Upper lobe of left lung (tissue), 6 donors: Measurements from ENCODE around the gene SEZ6L. TPM values are rescaled to one million over a fixed set of nuclear protein-coding genes. Genes with fewer than 3 reads are reported as not detected.

Experiments
- ATAC-seq, 2 donors: fragments of 200-7000 bp; cut with Tn5 transposase; one replicate each; pipeline ENCODE4 v1.9.1; 2022; ENCODE audit warnings: mild to moderate bottlenecking in 2 of 2, moderate library complexity in 2 of 2; ENCODE audit not compliant: low FRiP score in 2 of 2
- DNase-seq, 2 donors: peaks; one replicate each; pipeline ENCODE4 v3.0.0-alpha.2; 2019 to 2020
- H3K27ac ChIP-seq, 4 donors: fragments of 200-600 bp; sonication (generic); one replicate each; pipeline ENCODE4 v1.5.1; 2016 to 2019
- H3K27me3 ChIP-seq, 4 donors: fragments of 200-600 bp; sonication (generic); one replicate each; pipeline ENCODE4 v1.5.1; 2017 to 2019
- H3K36me3 ChIP-seq, 4 donors: fragments of 200-600 bp; sonication (generic); one replicate each; pipeline ENCODE4 v1.5.1; 2016 to 2019
- H3K4me1 ChIP-seq, 4 donors: fragments of 200-600 bp; sonication (generic); one replicate each; pipeline ENCODE4 v1.5.1; 2018 to 2019
- H3K4me3 ChIP-seq, 4 donors: fragments of 200-600 bp; sonication (generic); one replicate each; pipeline ENCODE4 v1.5.1; 2017 to 2019; ENCODE audit warnings: mild to moderate bottlenecking in 2 of 4, moderate library complexity in 1 of 4
- H3K9me3 ChIP-seq, 4 donors: fragments of 200-600 bp; sonication (generic); one replicate each; pipeline ENCODE4 v1.5.1; 2018 to 2019
- CTCF ChIP-seq, 6 experiments: fragments of 450-650 bp in 4 of 6; fragments of 200-600 bp in 2 of 6; sonication (generic) in 2 of 6; IDR thresholded peaks; one replicate each; pipeline ENCODE4 v1.5.1; 2016 to 2019; ENCODE audit warnings: antibody characterized with exemption in 6 of 6
- EP300 ChIP-seq, 4 donors: sonication (generic); formaldehyde crosslinking; IDR thresholded peaks; one replicate each; pipeline ENCODE4 v1.5.1; 2017; ENCODE audit warnings: antibody characterized with exemption in 4 of 4, control low read depth in 2 of 4
- POLR2A ChIP-seq, 4 donors: fragments of 450-650 bp; IDR thresholded peaks; one replicate each; pipeline ENCODE4 v1.5.1; 2016 to 2017; ENCODE audit warnings: antibody characterized with exemption in 4 of 4, mild to moderate bottlenecking in 2 of 4
- POLR2AphosphoS5 ChIP-seq, 2 donors: sonication (generic); formaldehyde crosslinking; IDR thresholded peaks; one replicate each; pipeline ENCODE4 v1.5.1; 2017; ENCODE audit warnings: antibody characterized with exemption in 2 of 2
- WGBS, 2 donors: methylation state at CpG; one replicate each; pipeline ENCODE4 v1.1.5; 2017 to 2018; 5-methylcytosine and 5-hydroxymethylcytosine counted together
- total RNA-seq, 6 donors: library from RNA; depleted of rRNA in 4 of 6; stranded (reverse); fragments of >200 nt in 4 of 6; gene quantifications; one replicate each; pipeline versions ENCODE4 v1.1.0 to v1.2.1, GENCODE V29; 2016 to 2021
- donor health status: DM: no; HTN: no; CAD: no; lungs with moderate emphysema.
- donor health status: DM: no; HTN: yes; CAD: no; lungs with severe emphysema.

Gene SEZ6L
- total RNA-seq, 6 donors from 2014 or later, result 0.06 to 1.2 (median 0.24) TPM; not detected in 3

GRCh38 chr22:26127556-26127955, 41.7 kb upstream of the SEZ6L start:
- ATAC-seq (no peak), DNase-seq (no peak)
- Histone ChIP-seq H3K4me3 (no peak overlapping the region), H3K27ac (no peak overlapping the region), H3K9me3 (no peaks in the 10 kb centered on the region), H3K27me3 (peaks cover 0 to 3% (median 0%) of the 10 kb centered on the region in 4 donors), H3K4me1 (no peaks in the 10 kb centered on the region), H3K36me3 (no peaks in the 10 kb centered on the region)
- WGBS, 2 donors, result 66 to 70% methylated on average over 4 of the region's 4 CpGs
- TF ChIP-seq POLR2A (IDR thresholded peaks at IDR 0.05), result no peak
- no peak for TF ChIP-seq POLR2AphosphoS5 (IDR thresholded peaks at IDR 0.05)
- TF ChIP-seq EP300 (IDR thresholded peaks at IDR 0.05), result no peak

- DNase-seq (no peak), ATAC-seq (no peak)
- H3K4me1 ChIP-seq, result no peaks in the 10 kb centered on the region
- 45 to 57% methylated on average over 7 to 10 of the region's 10 CpGs for WGBS, 2 donors
- H3K4me3 ChIP-seq, result no peak overlapping the region
- TF ChIP-seq POLR2AphosphoS5 (IDR thresholded peaks at IDR 0.05), result no peak
- TF ChIP-seq CTCF (IDR thresholded peaks at IDR 0.05), result no peak
- no peak for TF ChIP-seq EP300 (IDR thresholded peaks at IDR 0.05)
- no peak for TF ChIP-seq POLR2A (IDR thresholded peaks at IDR 0.05)
- H3K27ac ChIP-seq, result no peak overlapping the region
- H3K36me3 ChIP-seq, result no peaks in the 10 kb centered on the region
- no peaks in the 10 kb centered on the region for H3K9me3 ChIP-seq
- H3K27me3 ChIP-seq, result no peaks in the 10 kb centered on the region
Measured at GRCh38 chr22:26131589-26132154, 37.6 kb upstream of the SEZ6L start.

- no peaks in the 10 kb centered on the region for H3K36me3 ChIP-seq
- no peak overlapping the region for H3K4me3 ChIP-seq
- TF ChIP-seq EP300 (IDR thresholded peaks at IDR 0.05) (no peak), POLR2AphosphoS5 (IDR thresholded peaks at IDR 0.05) (no peak), POLR2A (IDR thresholded peaks at IDR 0.05) (no peak), CTCF (IDR thresholded peaks at IDR 0.05) (no peak)
- H3K27ac ChIP-seq, result no peak overlapping the region
- 73 to 77% methylated on average over 7 of the region's 7 CpGs for WGBS, 2 donors
- DNase-seq (no peak), ATAC-seq (no peak)
- no peaks in the 10 kb centered on the region for H3K4me1 ChIP-seq
- no peaks in the 10 kb centered on the region for H3K27me3 ChIP-seq
- H3K9me3 ChIP-seq, result no peaks in the 10 kb centered on the region
Measured at GRCh38 chr22:26134654-26135330, 34.5 kb upstream of the SEZ6L start.

GRCh38 chr22:26135806-26136205, 33.5 kb upstream of the SEZ6L start:
- Histone ChIP-seq H3K27me3 (no peaks in the 10 kb centered on the region), H3K9me3 (no peaks in the 10 kb centered on the region), H3K27ac (no peak overlapping the region), H3K36me3 (no peaks in the 10 kb centered on the region), H3K4me3 (no peak overlapping the region), H3K4me1 (no peaks in the 10 kb centered on the region)
- 73 to 83% methylated on average over 2 of the region's 2 CpGs for WGBS, 2 donors
- no peak for DNase-seq
- TF ChIP-seq POLR2A (IDR thresholded peaks at IDR 0.05) (no peak), EP300 (IDR thresholded peaks at IDR 0.05) (no peak), POLR2AphosphoS5 (IDR thresholded peaks at IDR 0.05) (no peak), CTCF (IDR thresholded peaks at IDR 0.05) (no peak)
- ATAC-seq, result no peak

- no peak for ATAC-seq
- H3K9me3 ChIP-seq, result no peaks in the 10 kb centered on the region
- H3K27me3 ChIP-seq, result no peaks in the 10 kb centered on the region
- WGBS, 2 donors, result 40 to 60% methylated on average over 2 to 4 of the region's 4 CpGs
- H3K4me1 ChIP-seq, result no peaks in the 10 kb centered on the region
- no peaks in the 10 kb centered on the region for H3K36me3 ChIP-seq
- DNase-seq, result no peak
- H3K27ac ChIP-seq, result no peak overlapping the region
- H3K4me3 ChIP-seq, result no peak overlapping the region
- TF ChIP-seq EP300 (IDR thresholded peaks at IDR 0.05) (no peak), CTCF (IDR thresholded peaks at IDR 0.05) (no peak), POLR2AphosphoS5 (IDR thresholded peaks at IDR 0.05) (no peak), POLR2A (IDR thresholded peaks at IDR 0.05) (no peak)
Measured at GRCh38 chr22:26139310-26139709, 30.0 kb upstream of the SEZ6L start.
